Peyer's patch (tissue), 4 donors: ENCODE measurements around the gene ARHGEF7.

Source experiments
- POLR2A ChIP-seq, 2 donors: fragments of 450-650 bp; IDR thresholded peaks; one replicate each; pipeline ENCODE4 v1.5.1; 2017; ENCODE audit warnings: antibody characterized with exemption in 2 of 2, mild to moderate bottlenecking in 2 of 2, moderate library complexity in 2 of 2
- TF ChIP-seq, protein P1 (sequence below), 6 experiments: fragments of 450-650 bp in 4 of 6; fragments of 200-600 bp in 2 of 6; sonication (generic) in 1 of 6; IDR thresholded peaks; one replicate each; pipeline ENCODE4 v1.5.1; 2017 to 2019; ENCODE audit warnings: antibody characterized with exemption in 6 of 6, mild to moderate bottlenecking in 3 of 6, moderate library complexity in 1 of 6

DNA sequence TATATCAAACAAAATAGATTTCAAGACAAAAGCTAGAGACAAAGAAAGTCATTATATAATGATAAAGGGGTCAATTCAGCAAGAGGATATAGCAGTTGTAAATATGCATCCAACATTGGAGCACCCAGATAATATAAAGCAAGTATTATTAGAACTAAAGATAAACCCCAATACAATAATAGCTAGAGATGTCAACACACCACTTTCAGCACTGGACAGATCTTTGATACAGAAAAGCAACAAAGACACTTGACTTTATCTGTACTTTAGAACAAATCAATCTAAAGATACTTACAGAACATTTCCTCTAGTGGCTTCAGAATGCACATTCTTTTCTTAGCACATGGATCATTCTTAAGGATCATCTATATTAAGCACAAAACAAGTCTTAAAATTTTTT, 146.2 kb downstream of the ARHGEF7 start:
- TF ChIP-seq POLR2A (IDR thresholded peaks at IDR 0.05): no peak
- TF ChIP-seq, protein P1, sequence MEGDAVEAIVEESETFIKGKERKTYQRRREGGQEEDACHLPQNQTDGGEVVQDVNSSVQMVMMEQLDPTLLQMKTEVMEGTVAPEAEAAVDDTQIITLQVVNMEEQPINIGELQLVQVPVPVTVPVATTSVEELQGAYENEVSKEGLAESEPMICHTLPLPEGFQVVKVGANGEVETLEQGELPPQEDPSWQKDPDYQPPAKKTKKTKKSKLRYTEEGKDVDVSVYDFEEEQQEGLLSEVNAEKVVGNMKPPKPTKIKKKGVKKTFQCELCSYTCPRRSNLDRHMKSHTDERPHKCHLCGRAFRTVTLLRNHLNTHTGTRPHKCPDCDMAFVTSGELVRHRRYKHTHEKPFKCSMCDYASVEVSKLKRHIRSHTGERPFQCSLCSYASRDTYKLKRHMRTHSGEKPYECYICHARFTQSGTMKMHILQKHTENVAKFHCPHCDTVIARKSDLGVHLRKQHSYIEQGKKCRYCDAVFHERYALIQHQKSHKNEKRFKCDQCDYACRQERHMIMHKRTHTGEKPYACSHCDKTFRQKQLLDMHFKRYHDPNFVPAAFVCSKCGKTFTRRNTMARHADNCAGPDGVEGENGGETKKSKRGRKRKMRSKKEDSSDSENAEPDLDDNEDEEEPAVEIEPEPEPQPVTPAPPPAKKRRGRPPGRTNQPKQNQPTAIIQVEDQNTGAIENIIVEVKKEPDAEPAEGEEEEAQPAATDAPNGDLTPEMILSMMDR (IDR thresholded peaks at IDR 0.05): no peak
